NCI-H2107 treated with DMSO at 0.1 percent for 48 hours (cell line): ENCODE results near the gene ARIH2.
A peak's percentile ranks its signal among the peaks of the same experiment; 100 is the strongest.
"Not testable (repeated sequence)": the region's sequence is repeated elsewhere in the genome, so short reads cannot be mapped to it uniquely, and the experiment has no call there.

Experiments used
- DNase-seq: peaks from one replicate; lab custom pipeline; 2025; ENCODE audit not compliant: unreplicated experiment; lab: John Stamatoyannopoulos, UW

The ARIH2 gene

GRCh38 chr3:48918388-48919214, at the start of gene ARIH2:
TSS of gene ARIH2 (plus strand) at chr3:48918842. CDS start at chr3:48927559, 8,717 bp downstream.
- DNase-seq: peak; percentile 36

DNA sequence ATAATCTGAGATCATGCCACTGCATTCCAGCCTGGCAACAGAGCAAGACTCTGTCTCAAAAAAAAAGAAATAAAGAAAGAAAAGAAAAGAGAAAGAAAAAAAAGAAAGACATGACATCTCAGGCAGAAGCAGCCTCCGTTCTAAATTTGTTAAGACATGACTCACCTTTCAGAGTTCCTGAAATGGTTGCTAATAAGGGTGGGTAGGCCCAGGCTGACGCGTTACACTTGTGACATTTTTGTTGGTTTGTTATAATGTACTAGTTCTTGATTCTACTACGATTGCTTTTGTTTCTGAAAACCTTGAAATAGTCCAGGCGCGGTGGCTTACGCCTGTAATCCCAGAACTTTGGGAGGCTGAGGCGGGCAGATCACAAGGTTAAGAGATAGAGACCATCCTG, 41.0 kb upstream of the ARIH2 start:
- no peak for DNase-seq

DNA sequence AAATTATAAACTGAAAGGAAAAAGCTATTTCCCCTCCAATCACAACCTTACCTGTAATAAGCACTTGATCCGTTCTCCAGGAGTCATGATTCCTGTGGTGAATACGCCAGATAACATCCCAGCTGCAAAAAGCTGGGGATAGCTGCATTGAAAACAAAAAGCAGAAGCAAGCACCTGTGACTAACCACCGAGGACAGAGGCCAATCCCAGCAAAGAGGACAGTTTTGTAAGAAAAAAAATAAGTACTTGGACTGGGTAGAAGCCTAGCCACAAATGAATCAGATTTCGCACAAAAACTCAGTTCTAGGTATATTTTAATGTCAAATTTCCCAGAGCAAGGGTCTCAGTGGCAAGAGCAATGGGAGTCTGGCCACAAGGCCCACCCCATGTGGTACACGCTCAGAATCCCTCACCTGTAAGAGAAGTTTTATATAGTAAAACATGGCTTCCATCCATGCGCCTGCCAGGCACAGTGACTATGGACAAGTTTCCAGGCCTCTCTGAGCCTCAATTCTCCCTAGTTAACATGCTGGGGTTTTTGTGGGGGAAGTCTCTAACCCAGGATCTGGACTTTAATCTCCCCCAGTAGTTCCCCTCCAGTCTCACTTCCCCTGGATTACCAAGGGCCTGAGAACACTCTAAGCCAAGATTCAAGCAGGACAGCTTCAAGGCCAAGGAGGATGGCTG, 39.2 kb upstream of the ARIH2 start:
- DNase-seq: no peak

DNA sequence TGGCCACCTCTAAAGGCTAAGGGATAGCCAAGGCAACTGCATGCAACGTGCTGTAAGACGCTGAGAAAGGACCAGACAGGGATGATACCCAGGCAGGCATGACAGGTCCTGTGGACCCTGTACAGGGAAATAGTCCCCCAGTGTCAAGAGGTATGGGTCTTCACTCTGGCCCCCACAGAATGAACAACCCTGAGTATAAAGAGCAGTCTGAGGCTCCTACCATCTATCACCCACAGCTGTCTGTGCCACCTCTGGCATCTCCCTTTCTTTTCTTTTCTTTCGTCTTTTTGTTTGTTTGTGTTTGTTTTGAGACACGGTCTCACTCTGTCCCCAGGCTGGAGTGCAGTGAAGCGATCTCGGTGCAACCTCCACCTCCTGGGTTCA, 38.7 kb upstream of the ARIH2 start:
- DNase-seq: no peak

- no peak for DNase-seq
Measured at GRCh38 chr3:48881006-48881405, 37.6 kb upstream of the ARIH2 start.

DNA sequence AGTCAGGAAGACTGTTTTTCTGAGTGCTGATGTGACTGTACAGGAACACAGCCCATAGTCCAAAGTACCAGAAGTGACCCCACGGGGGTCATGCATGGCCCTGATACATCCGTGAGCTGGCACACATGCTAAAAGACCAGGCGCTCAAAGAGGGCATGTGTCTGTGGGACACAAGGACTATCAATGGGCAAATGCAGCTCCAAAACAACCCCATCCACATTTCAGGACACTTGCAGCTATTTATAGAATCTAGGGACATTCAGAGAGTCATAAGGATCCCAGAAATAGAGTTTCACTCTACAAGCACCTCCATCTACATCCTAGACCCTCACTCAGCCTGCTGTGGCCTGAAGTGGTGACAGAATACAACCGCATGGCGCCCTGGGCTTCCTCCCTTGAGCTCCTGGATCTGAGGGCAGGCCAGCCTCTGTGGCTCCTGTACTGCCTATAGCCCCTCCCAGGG, 37.0 kb upstream of the ARIH2 start:
- no peak for DNase-seq

DNA sequence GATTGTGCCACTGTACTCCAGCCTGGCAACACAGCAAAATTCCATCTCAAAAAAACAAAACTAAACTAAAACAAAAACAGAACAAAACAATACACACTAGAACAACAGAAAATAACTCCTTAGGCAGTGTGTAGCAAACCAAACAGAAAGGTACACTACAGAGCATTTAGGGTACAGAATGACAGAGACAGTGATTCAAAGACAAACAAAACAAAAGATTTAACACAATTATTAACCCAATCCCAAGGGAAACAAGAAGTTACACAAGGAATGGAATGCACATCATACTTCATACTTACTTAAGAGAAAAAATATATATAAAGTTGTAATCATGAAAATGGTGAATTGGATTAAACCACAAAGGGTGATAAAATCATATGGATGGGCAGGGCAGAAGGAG, 32.9 kb upstream of the ARIH2 start:
- DNase-seq: no peak

DNA sequence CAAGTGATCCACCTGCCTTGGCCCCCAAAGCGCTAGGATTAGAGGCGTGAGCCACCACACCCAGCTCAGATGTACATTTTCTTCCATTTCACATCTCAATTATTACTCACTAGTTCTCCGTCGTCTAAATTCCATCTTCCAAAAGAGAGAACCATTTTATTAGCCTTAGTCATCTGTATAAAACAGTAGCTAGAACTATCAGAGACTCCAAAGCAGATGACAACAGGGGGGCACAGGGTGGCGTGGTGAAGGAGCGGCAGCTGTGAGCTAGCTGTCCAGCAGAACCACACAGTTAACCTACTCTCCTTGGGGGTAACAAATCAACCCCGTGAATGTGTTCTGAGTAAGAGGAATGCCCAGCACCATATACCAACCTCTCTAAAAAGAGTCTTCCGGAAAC, 27.0 kb upstream of the ARIH2 start:
- no peak for DNase-seq

- DNase-seq: no peak
Measured at GRCh38 chr3:48894516-48894915, 24.1 kb upstream of the ARIH2 start.

- DNase-seq: no peak
Measured at GRCh38 chr3:48896936-48897335, 21.7 kb upstream of the ARIH2 start.

DNA sequence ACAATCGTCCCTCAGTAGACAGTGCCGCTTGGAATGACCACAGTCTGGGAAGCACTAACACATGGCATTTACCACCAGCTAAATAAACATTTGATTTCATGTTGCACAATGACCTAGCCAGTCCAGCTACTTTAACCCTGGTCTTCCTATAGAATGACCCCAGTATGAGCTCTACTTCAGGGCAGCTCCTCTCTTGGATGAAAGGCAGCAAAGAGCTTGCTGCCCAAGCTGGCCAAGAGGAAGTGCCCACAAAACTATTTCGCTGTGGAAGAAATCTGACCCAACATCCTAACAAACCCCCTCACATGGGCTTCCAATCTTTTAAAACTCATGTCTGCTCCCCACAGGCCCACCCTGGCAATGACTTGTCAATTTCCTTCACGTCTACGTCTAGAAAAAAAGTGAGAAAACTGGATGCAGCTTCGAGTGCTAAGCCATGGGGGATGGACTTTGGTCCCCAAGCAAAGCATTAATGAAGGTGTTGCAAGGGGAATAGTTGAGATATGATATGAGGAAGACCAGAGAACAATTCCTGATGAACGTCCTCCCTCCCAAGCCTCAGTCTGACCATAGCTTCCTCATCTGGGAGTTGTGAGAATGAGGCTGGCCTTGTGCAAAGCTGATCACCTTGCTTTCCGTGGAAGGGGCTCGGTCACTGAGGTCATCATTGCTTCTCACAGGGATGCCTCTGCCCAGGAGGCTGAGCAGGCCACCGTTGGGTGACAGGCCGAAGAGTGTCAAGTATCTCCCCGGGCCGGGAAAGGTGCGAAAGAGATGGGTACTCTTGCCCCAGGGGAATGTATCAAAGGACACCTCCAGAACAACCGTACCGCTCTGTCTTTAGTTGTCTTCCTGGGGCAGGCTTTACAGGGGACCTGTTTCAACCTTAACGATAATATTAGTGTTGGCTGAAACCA, 20.9 kb upstream of the ARIH2 start:
- DNase-seq: no peak

GRCh38 chr3:48898383-48899234, 20.0 kb upstream of the ARIH2 start, which contains the start of gene SLC25A20:
TSS of gene SLC25A20 (minus strand) at chr3:48898882. CDS start at chr3:48898794, 88 bp downstream.
- DNase-seq: peak; percentile 26

GRCh38 chr3:48899273-48899672, 19.4 kb upstream of the ARIH2 start:
- DNase-seq: no peak

DNA sequence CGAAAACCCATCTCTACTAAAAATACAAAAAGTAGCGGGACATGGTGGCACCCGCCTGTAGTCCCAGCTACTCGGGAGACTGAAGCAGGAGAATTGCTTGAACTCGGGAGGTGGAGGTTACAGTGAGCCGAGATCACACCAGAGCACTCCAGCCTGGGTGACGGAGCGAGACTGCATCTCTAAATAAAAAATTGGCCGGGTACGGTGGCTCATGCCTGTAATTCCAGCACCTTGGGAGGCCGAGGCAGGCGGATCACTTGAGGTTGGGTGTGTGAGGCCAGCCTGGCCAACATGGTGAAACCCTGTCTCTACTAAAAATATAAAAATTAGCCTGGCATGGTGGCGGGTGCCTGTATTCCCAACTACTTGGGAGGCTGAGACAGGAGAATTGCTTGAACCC, 11.6 kb upstream of the ARIH2 start:
- DNase-seq: not testable (repeated sequence)

DNA sequence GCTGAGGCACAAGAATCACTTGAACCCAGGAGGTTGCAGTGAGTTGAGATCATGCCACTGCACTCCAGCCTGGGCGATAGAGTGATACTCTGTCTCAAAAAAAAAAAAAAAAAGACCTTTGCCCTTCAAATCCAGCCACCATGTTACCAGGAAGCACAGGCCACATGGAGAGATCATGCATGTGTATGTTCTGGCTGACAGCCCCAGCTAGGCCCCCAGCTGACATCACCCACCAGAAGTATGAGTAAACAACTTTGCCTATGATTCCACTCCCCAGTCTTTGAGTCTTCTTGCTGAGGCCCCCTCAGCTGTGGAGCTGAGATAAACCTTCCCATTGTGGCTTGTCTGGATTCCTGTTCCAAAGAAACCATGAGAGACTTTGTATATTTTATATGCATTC, 3.3 kb upstream of the ARIH2 start:
- DNase-seq: no peak

DNA sequence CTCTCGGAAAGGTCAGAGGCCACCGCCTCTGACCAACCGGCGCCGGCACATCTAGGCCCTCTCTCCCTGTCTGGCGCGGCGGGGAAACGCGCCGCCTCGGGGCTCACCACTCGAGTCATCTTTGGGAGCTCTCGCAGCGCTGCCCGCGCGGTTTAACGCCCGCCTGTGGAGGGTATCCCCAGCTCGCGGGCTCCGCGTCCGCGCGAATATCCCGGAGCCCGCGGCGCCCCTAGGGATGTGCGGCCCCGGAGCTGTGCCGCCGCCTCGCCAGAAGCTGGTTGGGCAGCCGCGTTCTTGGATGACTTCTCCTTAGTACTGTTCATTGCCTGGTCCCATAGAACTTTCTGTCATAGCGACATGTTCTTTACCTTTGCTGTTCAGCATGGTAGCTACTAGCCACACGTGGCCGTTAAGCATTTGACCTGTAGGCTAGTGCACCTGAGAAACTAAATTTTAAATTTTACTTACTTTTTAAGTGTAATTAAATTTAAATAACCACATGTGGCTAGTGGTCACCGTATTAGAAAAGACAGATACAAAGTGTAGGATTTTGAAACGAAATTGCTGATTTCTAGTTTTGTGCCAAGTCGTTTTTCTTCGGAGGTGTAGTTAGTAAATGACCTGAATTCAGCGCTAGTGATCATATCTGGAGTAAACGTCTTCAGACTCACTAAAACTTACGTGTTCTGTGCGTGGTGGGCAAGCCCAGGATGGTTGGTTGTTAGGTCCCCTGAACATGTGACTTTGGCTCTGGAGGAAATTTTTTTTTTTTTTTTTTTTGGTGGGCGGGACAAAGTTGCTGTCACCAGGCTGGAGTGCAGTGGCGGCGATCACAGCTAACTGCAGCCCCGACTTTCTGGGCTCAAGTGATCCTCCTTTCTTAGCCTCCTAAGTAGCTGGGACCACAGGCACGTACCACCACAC, 835 bp downstream of the ARIH2 start:
- DNase-seq: peak; percentile 6

GRCh38 chr3:48926425-48927392, 8.1 kb downstream of the ARIH2 start:
- DNase-seq: no peak

DNA sequence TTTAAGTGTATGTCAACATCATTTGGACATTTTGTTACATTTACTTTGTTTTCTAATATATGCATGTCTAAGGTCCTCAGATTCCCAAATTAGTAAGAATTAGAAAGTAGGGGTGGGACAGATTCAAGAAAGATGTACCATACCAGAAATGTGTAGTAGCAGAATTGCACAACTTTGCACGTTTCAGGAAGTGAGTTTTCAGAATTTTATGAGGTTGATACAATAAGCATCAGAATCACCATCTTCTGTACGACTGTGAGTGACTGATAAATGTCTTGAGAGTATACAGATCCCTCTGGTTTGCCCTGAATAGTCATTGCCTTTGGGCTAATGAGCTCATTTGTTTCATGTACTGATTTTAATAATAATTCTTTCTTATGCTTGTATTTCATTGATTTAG, 9.3 kb downstream of the ARIH2 start:
- DNase-seq: no peak
